Measurements from ENCODE around the gene AADACL3.

GRCh38 chr1:12756273-12756672, 40.4 kb downstream of the AADACL3 start:
- TF ChIP-seq EZH2phosphoT487 (IDR thresholded peaks at IDR 0.05; ENCODE audit: low read length) (no peak), CTCF (IDR thresholded peaks at IDR 0.05; ENCODE audit: low read length) (no peak)

Measured in MM.1S (cell line).